GM15510 (cell line): ENCODE measurements around the gene ZNG1E.
"Not testable (repeated sequence)": the region's sequence is repeated elsewhere in the genome, so short reads cannot be mapped to it uniquely, and the experiment has no call there.

Experiments used
- POLR2A ChIP-seq: IDR thresholded peaks from 3 replicates; pipeline ENCODE4 v1.6.1; 2011; ENCODE audit warnings: borderline replicate concordance; ENCODE audit not compliant: insufficient read length; ENCODE audit errors: extremely low read depth

Gene ZNG1E

DNA sequence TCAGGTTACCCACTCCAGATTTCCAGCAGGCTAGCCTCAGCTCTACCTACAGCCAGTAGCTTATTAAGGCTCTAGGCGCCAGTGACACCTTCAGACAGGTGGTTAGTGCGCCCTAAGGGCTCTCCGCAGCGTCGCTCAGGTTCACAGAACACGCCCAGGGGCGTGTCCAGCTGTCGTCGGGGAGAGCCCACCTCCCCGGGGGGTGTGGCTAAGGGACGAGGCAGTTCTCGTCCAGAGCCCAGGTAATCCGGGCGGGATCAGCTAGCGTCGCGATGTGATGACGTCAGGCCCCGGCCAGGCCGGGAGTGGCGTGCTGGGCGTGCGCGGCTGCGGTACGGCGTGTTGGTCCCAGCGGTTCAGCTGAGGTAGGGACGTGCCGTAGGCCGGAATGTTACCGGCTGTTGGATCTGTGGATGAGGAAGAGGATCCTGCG is at the start of gene ZNG1E:
Gene ZNG1E, plus strand, starts transcription at position 340 of the 433 bp plus-strand sequence. Its CDS starts 49 bp downstream, at position 389.
- peak; percentile 37 for TF ChIP-seq POLR2A

DNA sequence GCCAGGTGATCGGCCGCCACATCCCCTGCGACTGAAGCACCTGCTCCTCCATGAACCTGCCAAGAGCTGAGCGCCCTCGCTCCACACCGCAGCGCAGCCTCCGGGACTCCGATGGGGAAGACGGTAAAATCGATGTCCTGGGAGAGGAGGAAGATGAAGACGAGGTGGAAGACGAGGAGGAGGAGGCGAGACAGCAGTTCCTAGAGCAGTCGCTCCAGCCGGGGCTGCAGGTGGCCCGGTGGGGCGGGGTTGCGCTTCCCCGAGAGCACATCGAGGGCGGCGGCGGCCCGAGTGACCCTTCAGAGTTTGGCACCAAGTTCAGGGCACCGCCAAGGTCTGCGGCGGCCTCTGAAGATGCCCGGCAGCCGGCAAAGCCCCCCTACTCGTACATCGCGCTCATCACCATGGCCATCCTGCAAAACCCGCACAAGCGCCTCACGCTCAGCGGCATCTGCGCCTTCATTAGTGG is 61.4 kb downstream of the ZNG1E start, which contains the start of gene FOXD4L4:
Gene FOXD4L4, plus strand, starts transcription at position 51 of the 469 bp plus-strand sequence. Its CDS starts 0 bp downstream, at position 51.
- not testable (repeated sequence) for TF ChIP-seq POLR2A
